Lower leg skin (tissue), 3 donors: ENCODE results near the gene FIS1.

ENCODE experiments used
- POLR2A ChIP-seq, 2 donors: fragments of 450-650 bp; IDR thresholded peaks; one replicate each; pipeline ENCODE4 v1.6.1; 2016 to 2017; ENCODE audit warnings: antibody characterized with exemption in 2 of 2, mild to moderate bottlenecking in 1 of 2, moderate library complexity in 1 of 2
- TF ChIP-seq, protein P1 (sequence below), 3 donors: fragments of 450-650 bp; IDR thresholded peaks; one replicate each; pipeline ENCODE4 v1.5.1; 2016; ENCODE audit warnings: antibody characterized with exemption in 3 of 3, mild to moderate bottlenecking in 3 of 3, moderate library complexity in 2 of 3

DNA sequence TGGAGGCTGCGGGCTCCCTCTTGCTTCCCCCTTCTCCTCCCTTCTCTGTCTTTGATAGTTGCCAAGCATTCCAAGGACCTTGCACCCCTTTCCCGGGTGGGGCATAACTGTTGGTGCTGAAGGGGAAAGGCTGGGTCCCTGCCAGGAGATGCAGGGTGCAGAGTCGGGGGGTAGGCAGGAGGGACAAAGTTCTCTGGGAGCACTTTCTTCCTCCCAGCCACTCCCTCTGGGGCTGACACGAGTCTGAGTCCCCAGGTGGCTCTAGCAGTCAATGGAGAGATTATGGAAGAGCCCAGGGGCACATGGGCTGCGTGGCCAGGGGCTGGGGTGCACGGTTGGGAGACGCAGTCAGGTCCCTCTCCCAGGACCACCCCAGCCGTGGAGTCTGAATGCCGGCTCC is 9.4 kb downstream of the FIS1 start:
- TF ChIP-seq, protein P1, sequence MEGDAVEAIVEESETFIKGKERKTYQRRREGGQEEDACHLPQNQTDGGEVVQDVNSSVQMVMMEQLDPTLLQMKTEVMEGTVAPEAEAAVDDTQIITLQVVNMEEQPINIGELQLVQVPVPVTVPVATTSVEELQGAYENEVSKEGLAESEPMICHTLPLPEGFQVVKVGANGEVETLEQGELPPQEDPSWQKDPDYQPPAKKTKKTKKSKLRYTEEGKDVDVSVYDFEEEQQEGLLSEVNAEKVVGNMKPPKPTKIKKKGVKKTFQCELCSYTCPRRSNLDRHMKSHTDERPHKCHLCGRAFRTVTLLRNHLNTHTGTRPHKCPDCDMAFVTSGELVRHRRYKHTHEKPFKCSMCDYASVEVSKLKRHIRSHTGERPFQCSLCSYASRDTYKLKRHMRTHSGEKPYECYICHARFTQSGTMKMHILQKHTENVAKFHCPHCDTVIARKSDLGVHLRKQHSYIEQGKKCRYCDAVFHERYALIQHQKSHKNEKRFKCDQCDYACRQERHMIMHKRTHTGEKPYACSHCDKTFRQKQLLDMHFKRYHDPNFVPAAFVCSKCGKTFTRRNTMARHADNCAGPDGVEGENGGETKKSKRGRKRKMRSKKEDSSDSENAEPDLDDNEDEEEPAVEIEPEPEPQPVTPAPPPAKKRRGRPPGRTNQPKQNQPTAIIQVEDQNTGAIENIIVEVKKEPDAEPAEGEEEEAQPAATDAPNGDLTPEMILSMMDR (IDR thresholded peaks at IDR 0.05), result no peak
- TF ChIP-seq POLR2A (IDR thresholded peaks at IDR 0.05), result no peak
